Mesenchymal stem cell (in vitro differentiated cells and primary cell): Measurements from ENCODE around the gene NEURL3. TPM values are rescaled to one million over a fixed set of nuclear protein-coding genes. Genes with fewer than 3 reads are reported as not detected.
"Not testable (repeated sequence)": the region's sequence is repeated elsewhere in the genome, so short reads cannot be mapped to it uniquely, and the experiment has no call there.

Experiments used
- DNase-seq: peaks from one replicate; pipeline ENCODE4 v3.0.0-alpha.2; 2013
- H2AFZ ChIP-seq: one replicate; pipeline ENCODE4 v1.6.1; 2013; ENCODE audit warnings: low read depth, mild to moderate bottlenecking, control low read depth, inconsistent platforms, low read length, moderate library complexity
- H2AK5ac ChIP-seq: 2 replicates; pipeline ENCODE4 v1.6.1; 2013; ENCODE audit warnings: low read length, moderate library complexity, mild to moderate bottlenecking, inconsistent platforms; ENCODE audit not compliant: severe bottlenecking
- H2BK120ac ChIP-seq: one replicate; pipeline ENCODE4 v1.6.1; 2013; ENCODE audit warnings: low read depth, mild to moderate bottlenecking, inconsistent platforms, low read length, moderate library complexity
- H2BK12ac ChIP-seq, 2 experiments: one replicate each; pipeline ENCODE4 v1.6.1; 2013; ENCODE audit warnings: inconsistent platforms in 2 of 2, low read length in 2 of 2, mild to moderate bottlenecking in 2 of 2, moderate library complexity in 2 of 2, control low read depth in 1 of 2
- H2BK15ac ChIP-seq: one replicate; pipeline ENCODE4 v1.6.1; 2013; ENCODE audit warnings: mild to moderate bottlenecking, low read depth, inconsistent platforms; ENCODE audit not compliant: poor library complexity, severe bottlenecking
- H2BK5ac ChIP-seq: 2 replicates; pipeline ENCODE4 v1.6.1; 2013; ENCODE audit warnings: low read depth, mild to moderate bottlenecking, low read length, control low read depth, inconsistent platforms; ENCODE audit not compliant: poor library complexity, severe bottlenecking
- H3K14ac ChIP-seq, 2 experiments: one replicate each; pipeline ENCODE4 v1.6.1; 2013; ENCODE audit warnings: inconsistent platforms in 2 of 2, low read length in 2 of 2, control low read depth in 1 of 2, mild to moderate bottlenecking in 1 of 2, moderate library complexity in 1 of 2
- H3K18ac ChIP-seq, 2 experiments: one replicate each; pipeline ENCODE4 v1.6.1; 2013; ENCODE audit warnings: inconsistent platforms in 2 of 2, low read length in 2 of 2, control low read depth in 1 of 2, low read depth in 1 of 2, mild to moderate bottlenecking in 1 of 2
- H3K23ac ChIP-seq, 2 experiments: one replicate each; pipeline ENCODE4 v1.6.1; 2013; ENCODE audit warnings: inconsistent platforms in 2 of 2, low read length in 2 of 2, mild to moderate bottlenecking in 2 of 2, moderate library complexity in 2 of 2, control low read depth in 1 of 2
- H3K27ac ChIP-seq: 2 replicates; pipeline ENCODE4 v1.5.1; 2013; ENCODE audit warnings: mild to moderate bottlenecking, moderate library complexity, low read length, control low read depth, inconsistent platforms; ENCODE audit not compliant: poor library complexity, severe bottlenecking
- H3K27me3 ChIP-seq, 2 experiments: 2 replicates each; pipeline versions ENCODE4 v1.6.1 to v1.7.0; 2013; ENCODE audit warnings: low read length in 2 of 2, mild to moderate bottlenecking in 2 of 2, moderate library complexity in 2 of 2, control low read depth in 1 of 2, inconsistent platforms in 1 of 2; ENCODE audit not compliant: control insufficient read depth in 1 of 2, insufficient read depth in 1 of 2
- H3K36me3 ChIP-seq, 2 experiments: 2 replicates each; pipeline versions ENCODE4 v1.6.1 to v1.7.0; 2013; ENCODE audit warnings: low read length in 2 of 2, control low read depth in 1 of 2, inconsistent platforms in 1 of 2, low read depth in 1 of 2, mild to moderate bottlenecking in 1 of 2; ENCODE audit not compliant: insufficient read depth in 2 of 2, control insufficient read depth in 1 of 2
- H3K4ac ChIP-seq, 2 experiments: one replicate each; pipeline ENCODE4 v1.6.1; 2013; ENCODE audit warnings: inconsistent platforms in 2 of 2, low read length in 2 of 2, mild to moderate bottlenecking in 2 of 2, moderate library complexity in 2 of 2, control low read depth in 1 of 2, low read depth in 1 of 2
- H3K4me1 ChIP-seq: 2 replicates; pipeline ENCODE4 v1.6.1; 2013; ENCODE audit warnings: low read depth, low read length, control low read depth; ENCODE audit not compliant: control insufficient read depth, insufficient read depth
- H3K4me2 ChIP-seq: 2 replicates; pipeline ENCODE4 v1.6.1; 2013; ENCODE audit warnings: low read length, mild to moderate bottlenecking, inconsistent platforms; ENCODE audit not compliant: poor library complexity, severe bottlenecking
- H3K4me3 ChIP-seq, 2 experiments: 2 replicates each; pipeline versions ENCODE4 v1.5.1 to v1.7.0; 2013; ENCODE audit warnings: low read length in 2 of 2, mild to moderate bottlenecking in 2 of 2, control low read depth in 1 of 2, low read depth in 1 of 2; ENCODE audit not compliant: insufficient read depth in 1 of 2
- H3K79me1 ChIP-seq: replicated peaks from 2 replicates; pipeline ENCODE4 v1.6.1; 2013; ENCODE audit warnings: mild to moderate bottlenecking, control low read depth, low read length, inconsistent platforms; ENCODE audit not compliant: poor library complexity, severe bottlenecking
- H3K9ac ChIP-seq: 2 replicates; pipeline ENCODE4 v1.7.0; 2013; ENCODE audit warnings: mild to moderate bottlenecking, low read length, moderate library complexity
- H3K9me3 ChIP-seq: 2 replicates; pipeline ENCODE4 v1.7.0; 2013; ENCODE audit warnings: mild to moderate bottlenecking, low read length; ENCODE audit not compliant: control insufficient read depth
- H4K8ac ChIP-seq: one replicate; pipeline ENCODE4 v1.6.1; 2013; ENCODE audit warnings: inconsistent platforms, mild to moderate bottlenecking, low read length, moderate library complexity
- H4K91ac ChIP-seq: one replicate; pipeline ENCODE4 v1.6.1; 2013; ENCODE audit warnings: mild to moderate bottlenecking, low read length, inconsistent platforms
- WGBS: methylation state at CpG from one replicate; pipeline ENCODE4 v1.1.7; 2013; ENCODE audit warnings: mixed read lengths; 5-methylcytosine and 5-hydroxymethylcytosine counted together
- polyA plus RNA-seq, 2 experiments: library from polyadenylated mRNA; stranded (reverse); fragments of 200-250 nt; gene quantifications; one replicate each; pipeline ENCODE4 v1.2.3, GENCODE V29; 2013

The NEURL3 gene
- not detected for polyA plus RNA-seq (2013, experiment 1 of 2)
- not detected for polyA plus RNA-seq (2013, experiment 2 of 2)

DNA sequence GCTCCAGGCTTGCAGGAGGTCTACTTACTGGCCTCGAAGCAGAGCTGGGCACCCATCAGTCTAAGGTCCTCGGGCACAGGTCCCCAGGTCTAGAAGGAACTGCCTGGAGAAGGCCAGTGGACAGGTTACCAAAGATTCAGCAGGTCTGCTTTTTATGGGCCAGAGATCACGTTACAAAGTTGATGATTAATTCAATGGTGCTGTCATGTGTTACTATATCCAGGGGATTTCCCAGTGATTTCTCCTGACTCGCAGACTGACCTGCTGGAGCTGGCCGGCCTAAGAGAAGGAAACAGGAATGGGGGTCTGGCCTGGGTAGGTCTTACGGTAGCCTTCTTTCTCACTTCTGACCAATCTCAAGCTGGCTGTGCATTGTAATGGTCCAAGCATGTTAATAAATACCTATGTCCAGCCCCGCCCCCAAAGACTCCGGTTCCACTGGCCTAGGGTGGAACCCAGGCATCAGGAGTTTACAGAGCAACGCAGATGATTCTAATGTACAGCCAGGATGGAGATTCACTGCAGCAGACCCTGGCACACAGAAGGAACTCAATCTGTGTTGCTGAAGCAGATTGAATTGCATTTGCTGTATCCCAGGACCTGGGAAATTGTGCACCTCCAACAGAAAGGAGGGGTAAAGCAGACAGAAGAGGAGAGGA lies at the start of gene NEURL3:
Gene NEURL3, minus strand, starts transcription at position 127 of the 659 bp plus-strand sequence. Its CDS starts 71 bp downstream, at position 56.
- no peak within 1 kb of the TSS for H3K9ac ChIP-seq
- H2AK5ac ChIP-seq, result peak within 1 kb of the TSS; percentile 74
- H2BK5ac ChIP-seq, result no peak within 1 kb of the TSS
- no peak within 1 kb of the TSS for H4K91ac ChIP-seq
- no peak within 1 kb of the TSS for H3K23ac ChIP-seq
- no peak within 1 kb of the TSS for H2BK120ac ChIP-seq
- H3K4ac ChIP-seq, result no peak within 1 kb of the TSS
- no peak within 1 kb of the TSS for H3K14ac ChIP-seq
- H3K9me3 ChIP-seq, result no peaks in the 10 kb centered on the region
- peak within 1 kb of the TSS; percentile 72 for H3K27ac ChIP-seq
- 81% methylated on average over 9 of the region's 9 CpGs for WGBS
- H3K79me1 ChIP-seq, result no peaks in the 10 kb centered on the region
- no peak within 1 kb of the TSS for H2BK15ac ChIP-seq
- no peak within 1 kb of the TSS for H3K18ac ChIP-seq
- no peak within 1 kb of the TSS for H2BK12ac ChIP-seq
- peak within 1 kb of the TSS; percentile 38 for H3K4me2 ChIP-seq
- peaks cover 53% of the 10 kb centered on the region for H3K4me1 ChIP-seq
- H2AFZ ChIP-seq, result no peak within 1 kb of the TSS
- peaks cover 0 to 3% of the 10 kb centered on the region in 2 experiments for H3K36me3 ChIP-seq
- H4K8ac ChIP-seq, result no peak within 1 kb of the TSS
- peaks cover 12 to 49% of the 10 kb centered on the region in 2 experiments for H3K27me3 ChIP-seq
- no peak within 1 kb of the TSS for H3K4me3 ChIP-seq
- DNase-seq, result peak; percentile 43

DNA sequence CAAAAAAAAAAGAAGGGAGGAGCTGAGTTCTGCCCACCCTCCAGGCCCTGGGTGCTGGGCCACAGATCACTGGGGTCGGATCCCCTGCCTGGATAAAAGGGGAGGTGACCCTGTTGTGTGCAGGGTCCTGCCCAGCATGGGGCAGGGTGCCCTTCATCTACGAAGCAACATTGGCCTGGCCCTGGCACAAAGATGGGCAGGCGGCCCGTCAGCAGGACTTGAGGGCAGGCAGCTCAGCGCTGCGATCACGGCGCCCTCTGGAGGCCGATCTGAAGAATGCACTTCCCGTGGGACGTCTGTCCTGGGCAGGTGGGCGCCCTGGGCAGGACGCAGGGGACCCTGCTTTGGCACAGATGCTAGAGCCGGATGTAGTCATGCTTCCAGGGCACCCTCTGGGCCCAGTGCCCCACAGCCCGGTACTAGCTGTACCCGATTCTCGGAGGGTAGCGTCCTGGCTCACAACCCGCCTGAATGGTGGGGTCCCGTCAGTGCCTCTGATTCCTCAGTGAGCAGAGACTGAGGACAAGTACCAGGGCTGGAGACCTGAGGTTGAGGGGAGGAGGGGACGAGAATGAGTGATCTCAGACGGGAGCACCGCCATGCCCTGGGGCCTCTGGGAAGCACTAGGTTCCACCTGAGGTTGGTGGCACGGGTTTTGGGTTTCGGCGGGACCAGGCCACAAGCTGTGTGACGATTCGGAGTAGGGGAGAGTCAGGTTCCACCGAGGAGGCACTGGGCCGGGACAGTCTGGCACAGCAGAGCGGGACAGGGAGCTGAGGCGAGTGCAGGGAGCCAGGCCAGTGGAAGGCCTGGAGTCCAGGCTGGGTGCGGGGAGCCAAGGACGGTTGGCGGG lies 49.4 kb upstream of the NEURL3 start:
- Histone ChIP-seq H3K23ac (no peak overlapping the region), H3K4me2 (peak overlapping the region; percentile 1), H4K8ac (no peak overlapping the region), H2BK120ac (no peak overlapping the region), H3K36me3 (peaks cover 24 to 36% of the 10 kb centered on the region in 2 experiments), H3K27me3 (peaks cover 0 to 6% of the 10 kb centered on the region in 2 experiments), H2AFZ (peak overlapping the region; percentile 24), H3K9ac (peak overlapping the region; percentile 37), H3K18ac (no peak overlapping the region), H3K4me1 (peaks cover 20% of the 10 kb centered on the region), H2AK5ac (peak overlapping the region; percentile 14), H3K79me1 (no peaks in the 10 kb centered on the region), H2BK5ac (no peak overlapping the region), H3K14ac (no peak overlapping the region), H4K91ac (no peak overlapping the region), H3K9me3 (no peaks in the 10 kb centered on the region), H3K4ac (no peak overlapping the region), H3K27ac (no peak overlapping the region), H3K4me3 (no peak overlapping the region), H2BK15ac (no peak overlapping the region), H2BK12ac (no peak overlapping the region)
- WGBS, result 49% methylated on average over 35 of the region's 35 CpGs
- DNase-seq, result peak; percentile 55

GRCh38 chr2:96553957-96554292 lies 48.8 kb upstream of the NEURL3 start:
- H2AK5ac ChIP-seq, H3K14ac ChIP-seq, H3K79me1 ChIP-seq, H4K8ac ChIP-seq, H3K9me3 ChIP-seq, H2AFZ ChIP-seq, H4K91ac ChIP-seq, H3K9ac ChIP-seq, H3K23ac ChIP-seq, H3K27me3 ChIP-seq, H3K18ac ChIP-seq, H3K4me2 ChIP-seq, H2BK15ac ChIP-seq, H3K4ac ChIP-seq, H3K27ac ChIP-seq, H2BK12ac ChIP-seq, DNase-seq, H3K4me3 ChIP-seq, H2BK5ac ChIP-seq, H2BK120ac ChIP-seq: not testable (repeated sequence)
- Histone ChIP-seq H3K4me1 (peaks cover 20% of the 10 kb centered on the region), H3K36me3 (peaks cover 30 to 42% of the 10 kb centered on the region in 2 experiments)
- 70% methylated on average over 8 of the region's 9 CpGs for whole genome bisulfite sequencing
